GM21526 (cell line): ENCODE data around the gene CDKAL1.
"Not testable (repeated sequence)": the region's sequence is repeated elsewhere in the genome, so short reads cannot be mapped to it uniquely, and the experiment has no call there.

Source experiments
- ATAC-seq: cut with Tn5 transposase; IDR thresholded peaks from one replicate; pipeline ENCODE4 v1.9.1; 2021; ENCODE audit warnings: moderate library complexity; ENCODE audit not compliant: unreplicated experiment, low FRiP score

CDKAL1 gene

DNA sequence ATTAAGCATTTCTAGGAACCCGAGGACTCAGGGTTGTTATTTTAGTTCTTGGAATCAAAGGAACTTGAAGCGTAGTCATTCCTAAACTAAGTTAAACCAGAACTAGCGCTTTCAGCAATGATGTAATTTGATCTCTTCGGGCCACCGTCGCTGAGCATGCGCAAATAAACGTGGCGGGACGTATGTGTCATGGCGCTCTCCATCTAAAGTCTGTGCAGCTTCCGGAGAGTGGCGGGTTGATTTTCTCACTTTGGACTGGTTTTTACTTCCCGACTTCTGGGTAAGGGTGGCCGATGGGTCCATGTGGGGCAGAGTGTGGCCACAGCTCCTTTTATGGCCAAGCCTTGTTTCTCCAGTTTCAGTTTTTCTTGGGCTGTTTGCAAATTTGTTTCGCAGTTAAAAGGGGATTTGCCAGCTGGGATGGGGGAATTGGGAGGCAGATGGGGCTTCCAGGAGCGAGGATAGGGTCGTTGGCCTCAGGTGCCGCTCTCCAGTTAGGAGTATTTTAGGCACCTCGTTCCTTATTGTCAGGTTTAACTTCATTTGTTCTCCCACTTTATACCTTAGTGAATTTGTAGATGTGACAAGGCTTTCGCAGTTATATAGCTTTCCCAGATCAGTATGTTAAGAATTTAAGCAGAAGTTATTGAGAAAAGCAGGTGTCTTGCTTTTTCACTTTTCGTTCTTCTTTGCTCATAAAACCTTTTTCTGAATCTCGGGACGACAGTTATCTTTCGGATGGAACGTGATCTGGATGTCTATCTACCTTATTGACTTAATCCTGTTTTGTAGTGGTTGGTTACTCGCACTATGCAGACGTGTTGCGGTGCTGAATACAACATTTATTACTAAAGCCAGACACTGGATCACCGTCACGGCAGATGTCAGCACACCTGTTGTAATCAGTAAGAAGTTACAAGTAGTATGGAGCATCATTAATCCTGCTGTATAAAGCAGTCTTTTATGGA lies at the start of gene CDKAL1:
CDKAL1 (plus strand) TSS at position 163 of the 968 bp plus-strand sequence. CDS start 11,894 bp downstream, outside the sequence.
- peak; percentile 78 for ATAC-seq

DNA sequence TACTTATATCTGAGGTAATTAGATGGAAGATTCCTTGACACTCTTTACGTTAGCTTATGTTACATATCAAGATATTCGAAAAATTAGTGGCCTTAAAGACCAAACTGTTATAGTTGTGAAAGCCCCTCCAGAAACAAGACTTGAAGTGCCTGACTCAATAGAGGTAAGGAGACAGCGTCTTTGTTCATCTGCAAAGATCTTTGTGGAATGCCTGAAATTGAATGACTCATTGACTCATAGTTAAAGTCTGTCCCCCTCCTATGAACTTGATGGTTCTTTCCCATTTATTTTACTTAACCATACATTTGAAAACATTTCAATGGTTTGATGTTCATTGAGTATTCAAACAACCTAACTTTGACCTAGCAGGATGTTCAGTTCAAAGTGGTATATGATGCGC lies 47.6 kb upstream of the CDKAL1 start:
- no peak for ATAC-seq

DNA sequence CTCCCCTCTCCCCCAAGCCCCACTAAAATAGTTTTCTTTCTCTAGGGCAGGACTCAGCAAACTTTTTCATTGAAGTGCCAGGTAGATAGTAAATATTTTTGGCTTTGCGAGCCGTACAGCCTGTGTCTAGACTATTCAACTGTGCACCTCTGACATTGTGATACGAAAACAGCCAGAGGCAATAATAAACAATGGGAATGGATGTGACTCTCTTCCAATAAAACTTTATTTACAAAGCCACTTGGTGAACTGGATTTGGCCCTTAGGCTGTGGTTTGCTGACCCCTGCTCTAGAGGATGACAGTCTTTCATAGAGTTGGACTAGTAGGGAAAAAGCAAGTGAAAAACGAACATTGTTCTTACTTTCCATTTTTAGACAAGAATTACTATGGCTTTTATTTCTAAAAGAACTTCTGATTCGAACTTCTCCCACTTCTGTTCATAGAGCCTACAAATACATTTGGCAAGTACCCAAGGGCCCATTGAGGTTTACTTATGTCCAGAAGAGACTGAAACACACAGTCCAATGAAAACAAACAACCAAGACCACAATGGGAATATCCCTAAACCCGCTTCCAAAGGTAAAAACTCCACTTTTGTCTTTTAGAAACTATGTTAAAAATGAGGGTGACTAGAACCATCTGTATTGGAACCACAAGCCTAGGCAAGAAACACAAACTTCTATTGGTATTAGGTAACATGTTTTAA lies 46.4 kb upstream of the CDKAL1 start:
- ATAC-seq: no peak

DNA sequence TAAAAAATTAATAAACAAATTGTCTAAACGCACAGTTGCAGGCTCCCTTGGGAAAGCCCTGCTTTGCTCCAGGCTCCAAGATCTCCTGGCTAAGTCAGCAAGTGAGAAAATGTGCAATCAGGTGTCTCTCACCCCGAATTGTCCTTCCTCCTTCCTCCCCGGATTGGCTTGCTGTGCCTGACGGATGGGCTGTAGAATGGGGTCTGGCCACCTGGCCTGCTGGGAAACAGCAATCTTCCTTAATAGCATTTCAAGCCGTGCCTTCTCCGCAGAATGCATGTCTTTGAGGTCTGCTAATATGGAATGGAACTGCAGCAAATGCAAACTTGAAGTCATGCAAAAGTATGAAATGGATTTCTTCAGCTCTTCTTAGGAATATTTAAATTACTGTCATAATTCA lies 43.7 kb upstream of the CDKAL1 start:
- no peak for ATAC-seq

DNA sequence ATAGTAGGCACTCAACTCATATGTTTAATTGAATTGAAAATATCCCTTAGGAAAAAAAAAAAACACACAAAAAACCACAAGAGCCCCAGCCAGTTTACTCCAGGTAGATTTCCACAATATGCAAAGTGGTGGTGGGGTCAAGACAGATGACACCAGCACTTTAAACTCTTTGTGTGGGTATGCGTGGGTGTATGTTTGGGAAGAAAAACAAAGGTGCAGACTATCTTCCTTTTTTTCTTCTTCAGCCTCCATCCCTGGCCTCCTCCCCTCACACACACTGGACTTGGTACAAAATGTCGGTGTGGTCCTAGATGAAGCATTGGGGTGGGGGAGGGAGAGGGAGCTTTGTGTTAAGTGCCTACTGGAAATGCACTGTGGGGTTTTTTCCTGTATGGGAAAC lies 42.2 kb upstream of the CDKAL1 start:
- no peak for ATAC-seq

DNA sequence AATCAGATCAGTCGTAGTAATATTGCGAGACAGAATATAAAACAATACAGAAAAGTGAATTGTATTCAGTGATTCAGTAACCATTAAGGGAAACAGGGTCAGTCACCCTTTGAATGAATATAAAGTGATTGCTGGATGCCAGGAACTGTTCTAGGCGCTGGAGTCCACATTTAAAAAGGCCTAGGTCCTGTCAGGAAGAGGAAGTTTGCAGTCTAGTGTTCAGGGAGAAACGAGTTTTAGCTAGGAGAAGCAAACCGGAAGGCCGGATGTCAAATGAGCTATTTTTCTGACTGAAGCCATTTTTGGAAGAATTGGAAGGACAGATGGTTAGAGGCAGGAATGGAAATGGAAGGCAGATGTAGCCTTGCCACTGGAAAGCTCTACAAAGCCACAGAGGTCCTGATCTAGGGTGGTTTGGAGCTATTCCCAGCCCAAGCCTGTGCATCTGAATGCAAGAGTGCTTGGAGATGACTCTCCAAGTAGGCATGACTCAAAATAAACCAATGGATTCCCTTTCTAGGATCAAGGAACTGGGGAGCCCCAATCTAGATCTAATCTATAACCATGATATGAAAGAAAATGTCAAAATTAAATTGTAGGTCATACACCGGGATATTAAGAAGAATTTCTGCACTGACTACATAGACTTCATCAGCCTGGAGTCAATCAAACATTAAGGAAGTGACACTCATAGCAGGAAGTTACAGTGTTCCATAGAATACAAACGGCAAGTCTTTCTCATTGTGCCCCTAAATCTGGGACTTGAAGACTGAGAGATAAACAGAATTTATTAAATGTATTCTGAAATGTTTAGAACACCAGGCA lies 36.8 kb upstream of the CDKAL1 start:
- ATAC-seq: no peak

DNA sequence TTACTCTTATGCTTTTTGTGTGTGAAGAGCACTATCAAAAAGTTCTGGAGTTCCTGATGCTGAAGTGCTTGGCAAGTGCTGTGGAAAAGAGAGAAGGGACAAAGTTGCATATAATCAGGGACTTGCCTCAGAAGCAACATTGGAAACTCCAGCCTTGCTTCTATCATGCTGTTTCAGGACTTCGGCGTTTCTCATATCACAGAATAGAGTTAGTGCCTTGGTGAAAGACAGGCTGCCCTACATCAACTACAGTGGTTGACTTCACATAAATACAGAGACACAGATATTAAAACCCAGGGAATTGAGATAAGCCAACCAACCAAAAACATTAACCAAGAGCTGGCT lies 36.2 kb upstream of the CDKAL1 start:
- no peak for ATAC-seq

DNA sequence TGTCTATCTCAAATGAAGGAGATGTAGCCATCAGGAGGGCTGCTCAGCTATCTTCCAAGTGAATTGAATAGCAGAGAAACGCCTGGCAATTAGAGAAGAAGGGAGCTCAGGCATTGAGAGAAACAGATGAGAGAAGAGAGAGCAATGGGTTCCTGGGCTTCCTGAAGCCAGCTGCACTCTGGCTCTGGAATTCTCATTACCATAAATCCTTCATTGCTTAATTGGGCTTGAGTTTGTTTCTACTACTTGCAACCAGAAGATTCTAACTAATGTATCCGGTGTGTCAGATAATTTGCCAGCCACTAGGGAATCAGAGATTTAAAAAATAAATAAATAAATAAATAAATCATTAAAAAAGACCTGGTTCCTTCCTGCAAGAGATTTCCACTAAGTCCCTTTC lies 25.0 kb upstream of the CDKAL1 start:
- ATAC-seq: no peak

DNA sequence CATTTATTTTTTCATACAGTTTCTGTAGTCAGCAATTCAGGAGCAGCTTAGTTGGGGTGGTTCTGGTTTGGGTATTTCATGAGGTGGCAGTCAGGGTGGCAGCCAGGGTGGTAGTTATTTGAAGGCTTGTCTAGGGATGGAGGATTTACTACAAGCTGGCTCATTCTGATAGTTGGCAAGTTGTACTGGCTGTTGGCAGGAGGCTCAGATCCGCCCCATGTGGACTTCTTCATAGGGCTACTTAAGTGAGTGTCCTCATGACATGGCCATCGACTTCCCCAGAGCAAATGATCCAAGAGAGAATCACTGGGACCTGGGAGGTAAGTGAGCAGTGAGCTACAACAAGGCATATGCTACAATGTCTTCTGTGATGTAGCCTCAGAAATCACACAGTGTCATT lies 22.4 kb upstream of the CDKAL1 start:
- ATAC-seq: no peak

DNA sequence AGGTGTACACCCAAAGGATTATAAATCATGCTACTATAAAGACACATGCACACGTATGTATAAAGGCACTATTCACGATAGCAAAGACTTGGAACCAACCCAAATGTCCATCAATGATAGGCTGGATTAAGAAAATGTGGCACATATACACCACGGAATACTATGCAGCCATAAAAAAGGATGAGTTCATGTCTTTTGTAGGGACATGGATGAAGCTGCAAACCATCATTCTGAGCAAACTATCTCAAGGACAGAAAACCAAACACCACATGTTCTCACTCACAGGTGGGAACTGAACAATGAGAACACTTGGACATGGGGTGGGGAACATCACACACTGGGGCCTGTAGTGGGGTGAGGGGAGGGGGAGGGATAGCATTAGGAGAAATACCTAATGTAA lies 9.0 kb upstream of the CDKAL1 start:
- not testable (repeated sequence) for ATAC-seq

DNA sequence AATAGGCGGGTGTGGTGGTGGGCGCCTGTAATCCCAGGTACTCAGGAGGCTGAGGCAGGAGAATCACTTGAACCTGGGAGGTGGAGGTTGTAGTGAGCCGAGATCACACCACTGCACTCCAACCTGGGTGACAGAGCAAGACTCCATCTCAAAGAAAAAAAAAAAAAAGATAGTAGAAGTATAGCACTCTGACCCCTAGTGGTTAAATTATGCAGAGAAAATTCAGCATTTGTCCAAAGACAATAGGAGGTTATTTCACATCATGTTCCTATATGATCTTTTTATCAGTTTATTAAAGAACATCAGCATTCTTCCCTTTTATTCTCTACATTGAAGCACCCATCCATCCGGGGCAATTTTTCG lies 5.2 kb upstream of the CDKAL1 start:
- peak; percentile 55 for ATAC-seq

DNA sequence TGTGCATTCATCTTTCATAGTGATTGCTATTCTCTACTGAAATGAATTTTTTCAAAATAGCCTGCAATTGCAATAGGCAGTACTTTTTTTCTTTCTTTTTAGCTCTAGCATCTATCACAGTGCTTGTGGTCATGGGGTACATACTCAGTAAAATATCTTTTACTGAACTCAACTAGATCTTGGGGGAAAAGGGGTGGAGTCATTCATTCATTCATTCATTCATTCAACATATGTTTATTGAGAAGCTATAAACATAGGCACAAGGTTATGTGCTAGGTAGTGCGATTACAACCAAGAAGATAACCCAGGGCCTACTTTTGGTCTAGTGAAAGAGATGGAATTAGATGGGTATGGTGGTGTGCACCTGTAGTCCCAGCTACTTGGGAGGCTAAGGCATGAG lies 1.4 kb upstream of the CDKAL1 start:
- no peak for ATAC-seq

DNA sequence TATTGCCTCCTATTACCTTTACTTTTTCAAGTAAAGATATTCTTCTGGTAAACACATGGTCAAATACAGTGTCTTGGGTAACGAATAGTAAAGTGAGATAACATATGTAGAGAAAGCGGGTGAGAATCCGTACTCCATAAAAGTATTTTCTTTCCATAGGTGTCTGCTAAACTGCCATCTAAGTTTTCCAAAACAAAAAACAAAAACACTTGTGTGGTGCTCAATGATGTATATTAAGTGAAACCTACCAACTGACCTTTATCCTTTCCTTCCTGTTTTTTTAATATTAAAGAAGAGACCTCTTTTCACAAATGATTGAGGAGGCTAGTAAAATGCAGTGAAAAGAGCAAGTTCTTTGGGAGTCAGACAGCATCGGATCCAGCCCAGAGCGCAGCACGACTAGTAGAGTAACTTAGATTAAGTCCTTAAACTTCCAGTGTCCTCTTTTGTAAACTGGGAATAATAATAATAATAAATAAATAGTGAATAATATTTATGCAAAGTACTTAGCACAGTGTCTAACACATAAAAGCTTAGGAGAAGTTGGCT lies 437 bp upstream of the CDKAL1 start:
- no peak for ATAC-seq

DNA sequence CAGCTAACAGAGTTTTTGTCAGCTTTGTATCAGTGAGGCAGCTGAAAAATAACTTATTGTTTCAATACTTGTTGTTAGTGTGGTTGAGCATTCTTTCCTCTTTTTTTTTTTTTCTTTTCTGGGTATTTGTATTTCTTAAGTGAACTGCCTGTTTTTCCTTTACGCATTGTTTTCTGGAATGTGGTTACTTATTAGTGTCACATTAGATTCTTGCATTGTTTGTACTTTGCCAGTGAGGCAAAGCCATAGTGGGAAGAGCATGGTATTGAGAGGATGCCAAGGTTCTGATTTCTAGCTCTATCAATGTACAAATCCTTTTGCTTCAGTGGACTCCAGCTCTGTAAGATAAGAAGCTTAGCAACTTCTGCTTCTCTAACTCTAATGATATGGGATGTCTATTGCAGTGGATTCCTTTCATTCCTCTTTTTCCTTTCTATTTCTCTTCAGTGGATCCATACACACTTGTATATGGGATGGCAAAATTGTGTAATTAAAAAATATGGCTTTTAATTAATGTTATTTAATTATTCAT lies 3.9 kb downstream of the CDKAL1 start:
- no peak for ATAC-seq

DNA sequence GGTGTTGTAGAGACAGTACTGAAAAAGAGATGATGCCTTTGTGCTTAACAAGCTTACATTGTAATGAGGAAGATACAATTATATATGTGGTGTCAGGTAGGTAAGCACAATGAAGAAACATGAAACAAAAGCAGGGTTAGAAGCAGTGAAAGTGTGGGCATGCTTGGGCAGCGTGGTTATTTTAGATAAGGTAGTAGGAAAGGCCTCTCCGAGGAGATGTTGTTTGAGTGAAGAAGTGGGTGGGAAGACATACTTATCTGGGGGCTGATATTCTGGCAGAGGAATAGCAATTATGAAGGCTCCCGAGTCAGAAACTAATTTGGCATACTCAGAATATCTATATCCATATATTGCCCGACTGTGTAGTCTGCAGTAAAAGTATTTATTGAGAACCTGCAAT lies 4.7 kb downstream of the CDKAL1 start:
- no peak for ATAC-seq

DNA sequence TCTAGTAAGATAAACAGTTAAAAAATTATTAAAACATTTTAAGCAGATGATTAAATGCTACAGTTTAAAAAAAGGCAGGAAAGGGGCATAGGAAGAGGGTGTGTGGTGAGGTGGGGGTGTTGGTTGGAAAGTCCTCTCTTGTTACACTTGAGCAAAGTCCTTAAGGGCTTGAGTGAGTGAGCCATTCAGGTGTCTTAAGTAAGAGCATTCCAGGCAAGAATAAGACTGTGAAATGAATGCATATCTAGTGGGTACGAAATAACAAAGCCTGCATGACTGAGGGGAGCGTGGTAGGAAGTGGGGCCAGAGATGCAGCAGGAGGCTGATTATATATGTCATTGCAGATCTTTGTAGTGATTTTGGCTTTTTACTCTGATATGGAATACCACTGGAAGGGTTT lies 5.1 kb downstream of the CDKAL1 start:
- no peak for ATAC-seq

DNA sequence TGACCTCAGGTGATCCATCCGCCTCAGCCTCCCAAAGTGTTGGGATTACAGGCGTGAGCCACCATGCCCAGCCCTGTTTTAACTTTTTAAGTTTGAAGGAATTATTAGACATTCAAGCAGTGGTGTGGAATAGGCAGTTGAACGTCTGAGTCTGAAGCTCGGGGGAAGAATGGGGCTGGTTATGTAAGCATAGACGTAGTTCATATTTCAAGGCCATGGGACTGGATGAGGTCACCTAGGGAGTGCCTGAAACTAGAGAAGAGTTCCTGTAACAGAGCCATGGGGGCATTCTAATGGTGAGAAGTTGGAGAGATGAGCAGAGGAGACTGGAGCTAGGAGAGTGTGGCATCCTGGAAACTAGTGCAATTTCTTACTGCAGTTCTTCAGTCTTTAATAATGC lies 6.4 kb downstream of the CDKAL1 start:
- ATAC-seq: no peak

DNA sequence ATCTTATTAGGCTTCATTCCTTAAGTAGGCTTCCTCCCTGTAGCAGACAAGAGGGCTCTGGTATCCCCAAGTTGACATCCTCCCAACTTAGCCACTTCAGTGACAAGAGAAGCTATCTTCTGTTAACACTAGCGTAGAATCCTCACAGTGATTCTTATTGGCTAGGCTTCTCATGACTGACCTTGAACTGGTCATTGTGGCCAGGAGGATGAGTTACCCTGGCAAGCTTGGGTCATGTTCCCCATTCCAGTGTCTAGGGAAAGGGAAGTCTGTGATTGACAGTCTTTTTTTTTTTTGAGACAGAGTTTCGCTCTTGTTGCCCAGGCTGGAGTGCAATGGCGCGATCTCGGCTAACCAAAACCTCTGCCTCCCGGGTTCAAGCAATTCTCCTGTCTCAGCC lies 7.1 kb downstream of the CDKAL1 start:
- ATAC-seq: no peak

DNA sequence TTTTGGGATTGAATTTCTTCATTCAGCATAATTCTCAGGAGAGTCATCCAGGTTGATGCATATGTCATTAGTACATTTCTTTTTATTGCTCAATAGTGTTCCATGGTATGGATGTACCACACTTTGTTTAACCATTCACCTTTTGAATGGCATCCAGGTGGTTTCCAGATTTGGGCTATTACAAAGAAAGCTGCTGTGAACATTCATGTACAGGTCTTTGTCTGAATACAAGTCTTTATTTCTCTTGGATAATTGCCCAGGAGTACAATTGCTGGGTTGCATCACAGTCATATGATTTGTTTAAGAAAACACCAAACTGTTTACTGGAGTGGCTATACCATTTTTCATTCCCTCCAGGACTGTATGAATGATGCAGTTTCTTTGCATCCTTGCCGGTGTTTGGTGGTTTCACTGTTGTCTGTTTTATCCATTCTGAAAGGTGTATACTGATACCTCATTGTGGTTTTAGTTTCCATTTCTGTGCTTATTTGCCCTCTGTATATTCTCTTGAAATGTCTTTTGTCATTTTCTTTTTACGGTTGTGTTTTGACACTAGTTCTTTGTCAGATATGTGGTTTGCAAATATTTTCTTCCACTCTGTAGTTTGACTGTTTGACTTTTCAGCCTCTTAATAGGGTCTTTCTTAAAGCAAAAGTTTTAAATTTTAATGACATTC lies 8.8 kb downstream of the CDKAL1 start:
- peak; percentile 97 for ATAC-seq

DNA sequence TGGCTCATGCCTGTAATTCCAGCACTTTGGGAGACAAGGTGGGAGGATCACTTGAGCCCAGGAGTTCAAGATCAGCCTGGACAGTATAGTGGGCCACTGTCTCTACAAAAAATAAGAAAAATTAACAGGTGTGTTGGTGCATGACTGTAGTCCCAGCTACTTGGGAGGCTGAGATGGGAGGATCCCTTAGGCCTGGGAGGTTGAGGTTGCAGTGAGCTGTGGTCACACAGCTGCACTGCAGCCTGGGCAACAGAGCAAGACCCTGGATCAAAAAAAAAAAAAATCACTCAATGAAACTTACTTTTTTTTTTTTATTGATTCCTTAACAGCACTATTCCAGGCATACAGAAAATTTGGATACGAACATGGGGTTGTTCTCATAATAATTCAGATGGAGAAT lies 14.0 kb downstream of the CDKAL1 start:
- no peak for ATAC-seq
